Kidney glomerular epithelial cell (primary cell): ENCODE measurements around the gene PHGDH.
"Not testable (repeated sequence)": the region's sequence is repeated elsewhere in the genome, so short reads cannot be mapped to it uniquely, and the experiment has no call there.

ENCODE experiments used
- DNase-seq: peaks from one replicate; lab custom pipeline; 2025; lab: John Stamatoyannopoulos, UW

Gene PHGDH

GRCh38 chr1:119762953-119763352 is 51.2 kb downstream of the PHGDH start:
- no peak for DNase-seq

GRCh38 chr1:119764220-119764619 is 52.5 kb downstream of the PHGDH start:
- DNase-seq, result no peak

GRCh38 chr1:119766374-119766794 is 54.6 kb downstream of the PHGDH start:
- DNase-seq, result no peak

GRCh38 chr1:119767486-119767885 is 55.8 kb downstream of the PHGDH start:
- no peak for DNase-seq

DNA sequence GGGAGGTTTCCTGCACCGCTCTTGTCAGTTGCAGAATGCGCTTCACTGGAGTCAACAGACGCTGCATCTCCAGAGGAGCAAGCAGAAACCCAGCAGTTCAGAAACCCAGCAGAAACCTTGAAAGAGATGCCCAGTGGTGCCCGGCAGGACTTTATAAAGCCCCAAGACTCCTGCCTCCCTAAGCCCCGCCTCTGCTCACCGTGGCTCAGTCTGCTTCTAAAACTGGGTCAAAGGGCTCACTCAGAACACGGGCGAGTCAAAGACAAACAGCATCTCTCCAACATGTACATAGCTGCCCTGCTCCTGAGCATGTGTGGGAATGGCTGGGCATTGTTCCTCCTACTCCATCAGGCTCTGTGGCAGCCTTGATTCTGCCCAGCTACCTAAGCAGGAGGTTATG is 57.0 kb downstream of the PHGDH start, which contains the start of gene HMGCS2:
TSS of gene HMGCS2 (minus strand) at position 128 of the 400 bp plus-strand sequence. CDS start at position 67, 61 bp downstream.
- DNase-seq, result no peak

- no peak for DNase-seq
Observed at GRCh38 chr1:119771016-119771415, 59.3 kb downstream of the PHGDH start.

DNA sequence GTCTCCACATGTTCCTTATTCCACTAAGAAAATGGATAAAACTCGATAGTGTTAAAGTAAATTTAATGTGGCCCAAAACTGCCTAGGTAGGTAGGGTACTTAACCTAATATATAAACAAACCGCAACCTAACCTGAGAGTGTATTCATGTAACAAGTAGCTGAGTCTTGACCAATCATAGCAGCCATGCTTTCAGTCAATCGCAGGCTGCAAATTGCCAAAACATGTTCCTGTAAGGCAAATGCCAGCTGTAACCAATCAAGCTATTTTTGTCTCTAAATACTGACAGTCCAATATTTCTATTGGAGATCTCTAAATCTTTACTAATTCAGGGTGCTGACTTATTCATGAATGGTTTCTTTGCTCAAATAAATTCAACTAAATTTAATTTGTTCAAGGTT is 60.0 kb downstream of the PHGDH start:
- DNase-seq, result no peak

GRCh38 chr1:119772298-119772697 is 60.6 kb downstream of the PHGDH start:
- DNase-seq, result no peak

DNA sequence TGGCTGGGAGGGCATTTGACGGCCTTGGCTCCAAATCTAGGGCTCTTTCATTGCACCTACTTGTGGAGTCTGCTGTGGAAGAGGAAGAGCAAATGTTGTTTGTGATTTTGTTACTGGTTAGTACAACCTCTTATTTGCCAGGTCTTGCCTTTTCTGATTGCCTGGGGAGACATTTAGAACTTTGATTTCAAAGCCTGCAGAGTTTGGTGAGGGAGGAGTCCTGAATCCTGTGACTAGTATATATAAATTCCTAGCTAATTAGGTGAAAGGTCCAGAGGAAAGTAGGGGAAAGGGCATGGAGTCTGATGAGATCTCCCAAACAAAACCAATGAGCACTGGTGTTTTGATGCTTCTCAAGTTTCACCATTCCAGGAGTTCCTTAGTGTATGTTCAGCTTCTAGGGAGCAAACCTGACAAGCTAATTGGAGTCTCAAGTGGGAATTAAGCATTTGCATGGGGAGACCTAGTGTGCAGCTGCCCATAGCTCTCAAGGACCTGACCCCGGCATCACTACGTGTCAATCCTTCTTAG is 62.0 kb downstream of the PHGDH start:
- peak; percentile 28 for DNase-seq

DNA sequence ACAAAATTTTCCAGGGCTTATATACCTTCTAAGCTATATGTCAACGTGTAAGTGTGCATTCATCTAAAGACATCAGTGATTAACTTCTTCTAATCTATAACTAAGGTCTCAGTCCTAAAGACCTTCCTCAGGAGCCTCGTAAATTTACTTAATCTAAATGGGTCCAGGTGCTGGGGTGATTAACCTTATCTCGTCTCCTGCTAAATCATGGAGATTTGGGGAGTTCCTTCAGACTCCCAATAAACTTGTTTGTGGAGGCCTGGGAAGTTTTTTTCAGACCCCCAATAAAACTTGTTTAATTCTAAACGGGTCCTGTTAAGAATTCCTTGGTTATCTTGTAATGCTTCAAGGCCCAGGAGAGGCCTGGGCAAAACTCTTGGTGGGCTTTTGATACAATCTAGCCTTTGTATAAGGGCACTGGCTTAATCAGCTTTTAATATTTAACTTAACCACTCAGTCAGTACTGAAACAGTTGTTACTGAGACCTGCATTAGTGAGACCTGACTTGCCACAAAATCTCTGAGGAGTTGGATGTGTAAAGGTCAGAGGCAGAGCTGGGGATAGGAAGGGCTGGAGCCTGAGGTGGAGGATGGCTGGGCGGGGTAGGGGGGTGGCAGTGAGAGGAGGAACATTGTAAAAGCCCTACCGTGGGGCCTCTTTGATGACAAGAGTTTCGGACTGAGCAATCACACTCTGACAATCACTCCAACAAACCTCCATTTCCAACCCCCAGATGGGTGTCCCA is 63.2 kb downstream of the PHGDH start:
- DNase-seq, result peak; percentile 33

DNA sequence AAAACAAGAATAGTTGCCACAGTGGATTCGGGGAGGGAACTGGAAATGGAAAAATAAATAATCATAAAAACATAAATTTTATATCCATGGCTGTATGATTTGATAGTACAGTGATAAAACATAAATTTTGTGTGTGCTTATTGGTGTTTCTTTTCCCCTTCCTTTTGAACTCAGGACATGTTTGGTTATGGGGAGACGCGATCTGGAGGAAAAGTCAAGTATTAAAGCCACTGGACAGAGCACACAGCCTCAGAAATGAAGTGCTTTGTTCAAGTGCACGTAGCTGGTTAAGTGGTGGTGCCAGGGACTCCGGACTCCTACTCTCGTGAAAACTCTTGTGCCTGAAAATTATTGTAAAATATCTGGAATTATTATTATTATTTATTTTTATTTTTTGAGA is 66.6 kb downstream of the PHGDH start:
- no peak for DNase-seq

GRCh38 chr1:119778886-119779560 is 67.3 kb downstream of the PHGDH start:
- no peak for DNase-seq

GRCh38 chr1:119779869-119780356 is 68.2 kb downstream of the PHGDH start:
- no peak for DNase-seq

GRCh38 chr1:119781434-119782210 is 69.9 kb downstream of the PHGDH start:
- DNase-seq, result no peak

DNA sequence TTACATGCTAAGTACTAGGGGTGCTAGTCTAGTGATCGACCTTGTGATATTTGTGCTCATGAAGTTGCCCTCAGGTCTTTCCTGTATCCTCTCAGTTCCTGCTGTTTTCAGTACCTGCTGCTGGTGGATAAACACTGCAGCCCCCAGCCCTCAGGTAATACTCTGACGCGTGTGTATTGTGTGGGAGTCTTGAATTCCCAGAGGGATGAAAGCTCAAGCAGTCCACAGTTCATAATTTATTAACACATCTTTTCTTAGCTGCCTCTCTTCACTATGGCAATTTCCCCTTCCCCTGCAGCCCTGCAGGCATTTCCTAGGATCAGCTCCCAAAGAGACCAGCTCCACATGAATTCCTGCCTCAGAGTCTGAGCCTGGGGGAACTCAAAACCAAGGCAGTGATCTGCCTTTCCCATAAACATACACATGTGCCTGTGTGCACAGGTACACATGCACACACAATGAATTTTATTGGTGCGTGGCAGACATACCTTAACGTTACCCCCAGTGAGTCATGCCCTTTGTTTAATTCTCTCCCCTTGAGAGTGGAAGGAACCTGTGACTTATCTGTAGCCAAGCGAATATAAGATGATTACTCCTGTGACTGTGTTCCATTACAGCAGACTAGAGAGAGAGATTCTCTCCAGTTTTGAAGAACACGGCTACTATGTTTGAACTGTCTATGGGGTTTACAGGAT is 71.0 kb downstream of the PHGDH start:
- DNase-seq, result peak; percentile 13

- no peak for DNase-seq
Observed at GRCh38 chr1:119783354-119784185, 71.8 kb downstream of the PHGDH start.

DNA sequence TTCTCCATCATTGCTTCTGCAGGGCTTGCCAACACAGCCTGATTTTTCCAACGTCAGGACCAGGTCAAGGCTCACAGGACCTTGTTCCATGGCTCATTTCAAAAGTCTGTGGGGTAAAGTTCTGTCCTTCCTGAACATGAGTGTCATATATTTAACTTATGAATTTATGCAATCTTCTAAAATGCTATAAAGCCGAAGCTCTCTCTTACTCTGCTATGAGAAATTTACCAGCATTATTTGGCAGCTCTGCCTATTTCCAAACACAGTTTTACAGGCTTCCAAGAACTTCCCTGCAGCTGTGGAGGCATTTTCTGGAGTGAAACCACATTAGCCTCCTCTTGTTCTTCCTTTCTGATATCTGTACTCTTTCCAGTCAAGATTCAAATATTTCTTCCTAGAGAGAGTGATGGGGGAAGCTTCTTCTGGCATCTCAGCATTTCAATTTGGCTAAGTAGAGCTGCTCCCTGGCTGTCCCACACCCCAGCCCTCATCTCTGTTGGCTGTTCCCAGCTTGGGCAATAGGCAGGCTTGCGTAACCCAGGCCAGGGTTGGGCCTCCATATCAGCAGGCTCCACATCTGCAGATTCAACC is 72.6 kb downstream of the PHGDH start:
- DNase-seq, result no peak

GRCh38 chr1:119786046-119786445 is 74.3 kb downstream of the PHGDH start:
- DNase-seq, result not testable (repeated sequence)

GRCh38 chr1:119786473-119787050 is 74.8 kb downstream of the PHGDH start:
- DNase-seq, result not testable (repeated sequence)

DNA sequence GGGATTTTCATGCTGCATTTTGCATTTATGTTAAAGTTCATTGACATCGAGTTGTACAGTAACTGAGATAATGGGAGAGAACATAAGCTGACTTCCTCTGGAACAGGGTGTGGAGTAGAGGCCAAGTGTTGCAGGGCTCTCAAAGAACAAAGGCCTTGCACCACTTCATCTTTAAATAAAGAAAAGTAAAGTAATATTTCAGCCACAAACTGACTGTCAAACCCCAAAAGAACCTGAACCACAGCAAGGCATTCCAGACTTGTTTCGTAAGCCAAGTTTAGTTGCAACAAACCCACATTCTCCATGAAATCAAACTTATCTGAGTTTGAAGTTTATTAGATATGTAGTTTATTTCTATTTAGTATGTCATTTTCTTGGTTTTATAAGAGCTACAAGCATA is 76.0 kb downstream of the PHGDH start:
- no peak for DNase-seq
